Right atrium auricular region (tissue), 2 donors: ENCODE results near the gene VAT1L. TPM values are rescaled to one million over a fixed set of nuclear protein-coding genes. Genes with fewer than 3 reads are reported as not detected.
"Not testable (repeated sequence)": the region's sequence is repeated elsewhere in the genome, so short reads cannot be mapped to it uniquely, and the experiment has no call there.

Experiments
- DNase-seq: peaks from one replicate; pipeline ENCODE4 v3.0.0-alpha.2; 2019; ENCODE audit warnings: low spot score
- H3K27ac ChIP-seq, 2 donors: fragments of 200-600 bp; sonication (generic); 1 replicate in 1 of 2; 2 replicates in 1 of 2; pipeline ENCODE4 v1.5.1; 2016 to 2019
- H3K27me3 ChIP-seq, 2 donors: fragments of 200-600 bp; sonication (generic); one replicate each; pipeline versions ENCODE4 v1.5.1 to v1.6.0; 2017 to 2019
- H3K36me3 ChIP-seq: fragments of 200-600 bp; sonication (generic); one replicate; pipeline ENCODE4 v1.5.1; 2016
- H3K4me1 ChIP-seq, 2 donors: fragments of 200-600 bp; sonication (generic); one replicate each; pipeline versions ENCODE4 v1.5.1 to v1.6.0; 2017 to 2019
- H3K4me3 ChIP-seq, 2 donors: fragments of 200-600 bp; sonication (generic); 1 replicate in 1 of 2; 2 replicates in 1 of 2; pipeline ENCODE4 v1.5.1; 2017 to 2019; ENCODE audit warnings: mild to moderate bottlenecking in 1 of 2, moderate library complexity in 1 of 2
- H3K9me3 ChIP-seq, 2 donors: fragments of 200-600 bp; sonication (generic); one replicate each; pipeline ENCODE4 v1.5.1; 2019
- total RNA-seq, 2 donors: library from RNA; depleted of rRNA; stranded (reverse); fragments of >200 nt; gene quantifications; one replicate each; pipeline ENCODE4 v1.1.0, GENCODE V29; 2016
- TF ChIP-seq, protein P1 (sequence below), 2 donors: fragments of 200-600 bp; sonication (generic); IDR thresholded peaks; one replicate each; pipeline ENCODE4 v1.5.1; 2019; ENCODE audit warnings: antibody characterized with exemption in 2 of 2

The VAT1L gene
- total RNA-seq, 2 donors from 2014 or later, result 10.3 to 20.6 TPM

DNA sequence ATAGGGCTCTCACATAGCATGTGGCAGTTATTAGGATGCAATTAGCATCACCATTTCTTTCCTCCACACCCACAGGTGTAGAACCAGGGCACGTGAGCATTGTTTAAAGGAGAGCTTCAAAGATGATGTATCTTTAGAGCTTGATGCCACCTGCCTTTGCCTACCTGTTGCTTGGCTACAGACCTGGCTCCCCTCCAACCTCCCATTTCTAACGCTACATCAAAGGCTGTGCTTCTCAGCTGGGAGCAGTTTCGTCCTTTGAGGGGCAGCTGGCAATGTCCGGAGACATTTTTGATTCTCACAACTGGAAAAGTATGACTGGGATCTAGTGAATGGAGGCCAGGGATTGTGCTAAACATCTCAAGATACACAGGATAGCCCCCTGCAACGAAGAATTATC lies 155.4 kb downstream of the VAT1L start:
- Histone ChIP-seq H3K9me3 (no peaks in the 10 kb centered on the region), H3K4me1 (no peaks in the 10 kb centered on the region), H3K4me3 (no peak overlapping the region), H3K27ac (no peak overlapping the region), H3K36me3 (no peaks in the 10 kb centered on the region), H3K27me3 (no peaks in the 10 kb centered on the region)
- DNase-seq, result no peak
- TF ChIP-seq, protein P1, sequence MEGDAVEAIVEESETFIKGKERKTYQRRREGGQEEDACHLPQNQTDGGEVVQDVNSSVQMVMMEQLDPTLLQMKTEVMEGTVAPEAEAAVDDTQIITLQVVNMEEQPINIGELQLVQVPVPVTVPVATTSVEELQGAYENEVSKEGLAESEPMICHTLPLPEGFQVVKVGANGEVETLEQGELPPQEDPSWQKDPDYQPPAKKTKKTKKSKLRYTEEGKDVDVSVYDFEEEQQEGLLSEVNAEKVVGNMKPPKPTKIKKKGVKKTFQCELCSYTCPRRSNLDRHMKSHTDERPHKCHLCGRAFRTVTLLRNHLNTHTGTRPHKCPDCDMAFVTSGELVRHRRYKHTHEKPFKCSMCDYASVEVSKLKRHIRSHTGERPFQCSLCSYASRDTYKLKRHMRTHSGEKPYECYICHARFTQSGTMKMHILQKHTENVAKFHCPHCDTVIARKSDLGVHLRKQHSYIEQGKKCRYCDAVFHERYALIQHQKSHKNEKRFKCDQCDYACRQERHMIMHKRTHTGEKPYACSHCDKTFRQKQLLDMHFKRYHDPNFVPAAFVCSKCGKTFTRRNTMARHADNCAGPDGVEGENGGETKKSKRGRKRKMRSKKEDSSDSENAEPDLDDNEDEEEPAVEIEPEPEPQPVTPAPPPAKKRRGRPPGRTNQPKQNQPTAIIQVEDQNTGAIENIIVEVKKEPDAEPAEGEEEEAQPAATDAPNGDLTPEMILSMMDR (IDR thresholded peaks at IDR 0.05), result no peak

DNA sequence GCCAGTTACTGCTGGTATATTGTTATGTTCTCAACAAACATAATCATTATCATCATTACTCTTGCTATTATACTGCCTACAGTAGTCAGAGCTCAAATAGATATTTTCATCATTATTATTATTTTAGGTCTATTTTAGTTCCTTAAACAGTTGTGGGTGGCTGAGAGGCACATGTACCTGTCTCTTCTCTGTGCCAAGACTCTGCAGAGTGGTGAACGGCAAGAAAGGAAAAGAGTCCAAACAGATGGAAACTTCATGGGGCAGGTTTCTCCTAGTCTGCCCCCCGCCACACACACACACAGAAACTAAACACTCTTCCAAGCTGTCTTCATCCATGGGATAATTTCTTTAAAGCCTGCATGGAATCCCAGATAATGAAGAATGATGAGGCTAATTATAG lies 156.3 kb downstream of the VAT1L start:
- DNase-seq, result no peak
- H3K4me1 ChIP-seq, result no peaks in the 10 kb centered on the region
- TF ChIP-seq, protein P1 (IDR thresholded peaks at IDR 0.05), result no peak
- H3K4me3 ChIP-seq, result no peak overlapping the region
- H3K27me3 ChIP-seq, result no peaks in the 10 kb centered on the region
- no peaks in the 10 kb centered on the region for H3K9me3 ChIP-seq
- no peaks in the 10 kb centered on the region for H3K36me3 ChIP-seq
- H3K27ac ChIP-seq, result no peak overlapping the region

DNA sequence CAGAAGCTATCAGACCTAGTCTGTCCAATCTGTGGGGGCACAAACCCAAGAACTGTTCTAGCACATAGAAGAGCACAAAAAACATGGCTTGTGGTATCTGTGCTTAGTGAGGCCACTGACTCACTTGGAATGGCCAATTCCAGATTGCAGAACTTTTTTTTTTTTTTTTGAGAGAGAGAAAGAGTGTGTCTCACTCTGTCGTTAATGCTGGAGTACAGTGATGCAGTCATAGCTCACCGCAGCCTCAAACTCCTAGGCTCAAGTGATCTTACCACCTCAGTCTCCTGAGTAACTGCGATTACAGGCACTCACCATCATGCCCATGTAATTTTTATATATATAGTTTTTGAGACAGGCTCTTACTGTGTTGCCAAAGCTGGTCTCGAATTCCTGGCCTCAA lies 156.8 kb downstream of the VAT1L start:
- no peak overlapping the region for H3K4me3 ChIP-seq
- no peak overlapping the region for H3K27ac ChIP-seq
- DNase-seq, result no peak
- H3K4me1 ChIP-seq, result no peaks in the 10 kb centered on the region
- TF ChIP-seq, protein P1 (IDR thresholded peaks at IDR 0.05), result no peak
- H3K9me3 ChIP-seq, result no peaks in the 10 kb centered on the region
- no peaks in the 10 kb centered on the region for H3K36me3 ChIP-seq
- H3K27me3 ChIP-seq, result no peaks in the 10 kb centered on the region

- H3K27me3 ChIP-seq, result no peaks in the 10 kb centered on the region
- no peaks in the 10 kb centered on the region for H3K9me3 ChIP-seq
- TF ChIP-seq, protein P1 (IDR thresholded peaks at IDR 0.05), result no peak
- no peaks in the 10 kb centered on the region for H3K4me1 ChIP-seq
- no peaks in the 10 kb centered on the region for H3K36me3 ChIP-seq
- no peak for DNase-seq
- no peak overlapping the region for H3K27ac ChIP-seq
- H3K4me3 ChIP-seq, result no peak overlapping the region
These were observed 158.5 kb downstream of the VAT1L start for GRCh38 chr16:77946823-77947222.

- not testable (repeated sequence) for H3K27ac ChIP-seq, H3K36me3 ChIP-seq, H3K9me3 ChIP-seq, H3K4me3 ChIP-seq, H3K27me3 ChIP-seq, H3K4me1 ChIP-seq, DNase-seq
These were observed 159.2 kb downstream of the VAT1L start for GRCh38 chr16:77947590-77947989.

GRCh38 chr16:77948835-77949234 lies 160.5 kb downstream of the VAT1L start:
- Histone ChIP-seq H3K27me3 (no peaks in the 10 kb centered on the region), H3K4me3 (no peak overlapping the region), H3K27ac (no peak overlapping the region), H3K9me3 (no peaks in the 10 kb centered on the region), H3K36me3 (no peaks in the 10 kb centered on the region), H3K4me1 (no peaks in the 10 kb centered on the region)
- TF ChIP-seq, protein P1 (IDR thresholded peaks at IDR 0.05), result no peak
- DNase-seq, result no peak
